ENCODE results near the gene GTF2A1. TPM values are rescaled to one million over a fixed set of nuclear protein-coding genes. Genes with fewer than 3 reads are reported as not detected.
A peak's percentile ranks its signal among the peaks of the same experiment; 100 is the strongest.
"Not testable (repeated sequence)": the region's sequence is repeated elsewhere in the genome, so short reads cannot be mapped to it uniquely, and the experiment has no call there.

The GTF2A1 gene
- total and polyA plus RNA-seq, 4 donors, result 4.5 to 40.8 (median 16.7) TPM

GRCh38 chr14:81231540-81231939 is 10.8 kb upstream of the GTF2A1 start:
- Histone ChIP-seq H3K9me3 (ENCODE audit: control insufficient read depth in 4 of 4, insufficient read depth in 3 of 4, low read length in 3 of 4) (peaks cover 0 to 2% (median 0%) of the 10 kb centered on the region in 4 donors), H3K4me3 (no peak overlapping the region), H3K27me3 (ENCODE audit: control insufficient read depth in 3 of 3, insufficient read depth in 3 of 3, low read length in 2 of 3) (no peaks in the 10 kb centered on the region), H3K4me1 (ENCODE audit: control insufficient read depth in 5 of 5, insufficient read depth in 5 of 5, low read length in 5 of 5) (peaks cover 0 to 10% (median 0%) of the 10 kb centered on the region in 5 donors), H3K36me3 (ENCODE audit: control insufficient read depth in 4 of 4, insufficient read depth in 4 of 4, low read length in 4 of 4) (no peaks in the 10 kb centered on the region), H3K27ac (ENCODE audit: low read depth in 1 of 2, low read length in 1 of 2) (no peak overlapping the region), H3K9ac (ENCODE audit: insufficient read depth in 1 of 2, low read length in 2 of 2) (no peak overlapping the region)
- WGBS, 2 donors, result 91% methylated on average over 1 of the region's 1 CpG
- no peak for TF ChIP-seq CTCF (IDR thresholded peaks at IDR 0.05; ENCODE audit: control extremely low read depth, extremely low read depth)
- ATAC-seq (ENCODE audit: insufficient read depth, low FRiP score) (no peak), DNase-seq (no peak)

- DNase-seq (no peak), ATAC-seq (ENCODE audit: insufficient read depth, low FRiP score) (no peak)
- Histone ChIP-seq H3K27me3 (ENCODE audit: control insufficient read depth in 3 of 3, insufficient read depth in 3 of 3, low read length in 2 of 3) (no peaks in the 10 kb centered on the region), H3K4me3 (no peak overlapping the region), H3K4me1 (ENCODE audit: control insufficient read depth in 5 of 5, insufficient read depth in 5 of 5, low read length in 5 of 5) (peaks cover 0 to 8% (median 3%) of the 10 kb centered on the region in 5 donors), H3K36me3 (ENCODE audit: control insufficient read depth in 4 of 4, insufficient read depth in 4 of 4, low read length in 4 of 4) (peaks cover 0 to 4% (median 0%) of the 10 kb centered on the region in 4 donors), H3K9ac (ENCODE audit: insufficient read depth in 1 of 2, low read length in 2 of 2) (no peak overlapping the region), H3K27ac (ENCODE audit: low read depth in 1 of 2, low read length in 1 of 2) (no peak overlapping the region), H3K9me3 (ENCODE audit: control insufficient read depth in 4 of 4, insufficient read depth in 3 of 4, low read length in 3 of 4) (no peaks in the 10 kb centered on the region)
- no peak for TF ChIP-seq CTCF (IDR thresholded peaks at IDR 0.05; ENCODE audit: control extremely low read depth, extremely low read depth)
- 96% methylated on average over 1 of the region's 1 CpG for WGBS, 2 donors
These were observed 3.5 kb upstream of the GTF2A1 start for GRCh38 chr14:81224222-81224621.

GRCh38 chr14:81223788-81224187 is 3.0 kb upstream of the GTF2A1 start:
- H3K4me3 ChIP-seq; H3K9me3 ChIP-seq (ENCODE audit: control insufficient read depth in 4 of 4, insufficient read depth in 3 of 4, low read length in 3 of 4); H3K9ac ChIP-seq (ENCODE audit: insufficient read depth in 1 of 2, low read length in 2 of 2); DNase-seq; H3K27me3 ChIP-seq (ENCODE audit: control insufficient read depth in 3 of 3, insufficient read depth in 3 of 3, low read length in 2 of 3); H3K4me1 ChIP-seq (ENCODE audit: control insufficient read depth in 5 of 5, insufficient read depth in 5 of 5, low read length in 5 of 5); H3K27ac ChIP-seq (ENCODE audit: low read depth in 1 of 2, low read length in 1 of 2); H3K36me3 ChIP-seq (ENCODE audit: control insufficient read depth in 4 of 4, insufficient read depth in 4 of 4, low read length in 4 of 4); ATAC-seq (ENCODE audit: insufficient read depth, low FRiP score): not testable (repeated sequence)
- WGBS, 2 donors, result 97% methylated on average over 7 of the region's 7 CpGs

- Histone ChIP-seq H3K27ac (ENCODE audit: low read depth in 1 of 2, low read length in 1 of 2) (no peak overlapping the region), H3K9me3 (ENCODE audit: control insufficient read depth in 4 of 4, insufficient read depth in 3 of 4, low read length in 3 of 4) (no peaks in the 10 kb centered on the region), H3K27me3 (ENCODE audit: control insufficient read depth in 3 of 3, insufficient read depth in 3 of 3, low read length in 2 of 3) (no peaks in the 10 kb centered on the region), H3K9ac (ENCODE audit: insufficient read depth in 1 of 2, low read length in 2 of 2) (no peak overlapping the region), H3K36me3 (ENCODE audit: control insufficient read depth in 4 of 4, insufficient read depth in 4 of 4, low read length in 4 of 4) (peaks cover 0 to 4% (median 0%) of the 10 kb centered on the region in 4 donors), H3K4me1 (ENCODE audit: control insufficient read depth in 5 of 5, insufficient read depth in 5 of 5, low read length in 5 of 5) (peaks cover 0 to 14% (median 3%) of the 10 kb centered on the region in 5 donors), H3K4me3 (no peak overlapping the region)
- peak in 2 of 3 donors; percentile 30 to 41 for DNase-seq
- WGBS, 2 donors, result 88 to 91% methylated on average over 2 of the region's 2 CpGs
- ATAC-seq (ENCODE audit: insufficient read depth, low FRiP score), result no peak
- TF ChIP-seq CTCF (IDR thresholded peaks at IDR 0.05; ENCODE audit: control extremely low read depth, extremely low read depth), result no peak
These were observed 1.9 kb upstream of the GTF2A1 start for GRCh38 chr14:81222691-81223090.

All from lung (tissue), 12 donors.